K562 (cell line): ENCODE results near the gene BCAR3. TPM values are rescaled to one million over a fixed set of nuclear protein-coding genes. Genes with fewer than 3 reads are reported as not detected.

Source experiments
- ATAC-seq: fragments of 200-7000 bp; cut with Tn5 transposase; 3 replicates; pipeline ENCODE4 v1.9.1; 2020; ENCODE audit warnings: moderate library complexity
- BruUV-seq: library from RNA; stranded (reverse); fragments of 400-500 nt; replicated peaks from 2 replicates; lab custom pipeline; 2021; lab: Mats Ljungman, UMichigan
- CTCF ChIA-PET: fragments of 300-600 bp; formaldehyde crosslinking; extraction: SDS; loops from one replicate; lab custom pipeline; 2021; ENCODE audit warnings: low intra/inter-chr PET ratio; lab: Yijun Ruan, JAX
- POLR2A ChIA-PET: fragments of 300-600, 350-650 bp; sonication (Branson Sonifier 250); formaldehyde crosslinking; extraction: SDS; loops from one replicate; lab custom pipeline; 2021; ENCODE audit warnings: antibody characterized with exemption, inconsistent platforms; lab: Yijun Ruan, JAX
- DNase-seq, 4 experiments: peaks; one replicate each; pipeline versions ENCODE4 v3.0.0 to v3.0.0-alpha.2; 2011 to 2018; ENCODE audit warnings: low spot score in 3 of 4, mixed read lengths in 3 of 4; ENCODE audit errors: extremely low read depth in 1 of 4
- FAIRE-seq: peaks from 2 replicates; lab custom pipeline; 2011; peaks lifted over from hg19 to GRCh38; lab: Jason Lieb, UNC
- H2AFZ ChIP-seq: 2 replicates; pipeline ENCODE4 v1.6.0; 2011; ENCODE audit warnings: low read depth, low read length, control low read depth, inconsistent platforms
- H3K27ac ChIP-seq: fragments of 200-600 bp; 3 replicates; pipeline ENCODE4 v1.8.0; 2011; ENCODE audit warnings: low read depth, mild to moderate bottlenecking, control low read depth, inconsistent platforms, low read length, moderate library complexity, mixed read lengths; ENCODE audit errors: extremely low read depth
- H3K27me3 ChIP-seq, 2 experiments: fragments of 300-600 bp in 1 of 2; 2 replicates in 1 of 2; 3 replicates in 1 of 2; pipeline versions ENCODE4 v1.6.0 to v1.8.0; 2011; ENCODE audit warnings: inconsistent platforms in 2 of 2, low read length in 2 of 2, mild to moderate bottlenecking in 1 of 2, mixed read lengths in 1 of 2, moderate library complexity in 1 of 2; ENCODE audit not compliant: control insufficient read depth in 2 of 2, insufficient read depth in 2 of 2
- H3K36me3 ChIP-seq: fragments of 300-600 bp; 3 replicates; pipeline ENCODE4 v1.8.0; 2011; ENCODE audit warnings: mild to moderate bottlenecking, low read length, inconsistent platforms; ENCODE audit not compliant: control insufficient read depth, insufficient read depth
- H3K4me1 ChIP-seq, 2 experiments: fragments of 200-600 bp in 1 of 2; replicated peaks in 1 of 2; 2 replicates in 1 of 2; 3 replicates in 1 of 2; pipeline versions ENCODE4 v1.5.1 to v1.8.0; 2011; ENCODE audit warnings: inconsistent platforms in 2 of 2, low read length in 2 of 2, mild to moderate bottlenecking in 1 of 2, mixed read lengths in 1 of 2, moderate library complexity in 1 of 2; ENCODE audit not compliant: control insufficient read depth in 2 of 2, insufficient read depth in 2 of 2
- H3K4me2 ChIP-seq: 2 replicates; pipeline ENCODE4 v1.6.1; 2011; ENCODE audit warnings: low read length, control low read depth, inconsistent platforms, mixed read lengths; ENCODE audit not compliant: insufficient read depth
- H3K4me3 ChIP-seq: fragments of 200-600 bp; sonication (generic), shearing (Covaris generic); 2 replicates; pipeline ENCODE4 v1.5.1; 2016; ENCODE audit warnings: control low read depth, inconsistent platforms
- H3K79me2 ChIP-seq: fragments of 200-600 bp; 3 replicates; pipeline ENCODE4 v1.8.0; 2011; ENCODE audit warnings: low read length, inconsistent platforms; ENCODE audit not compliant: control insufficient read depth, insufficient read depth
- H3K9ac ChIP-seq, 2 experiments: 2 replicates each; pipeline versions ENCODE4 v1.6.0 to v1.6.1; 2011; ENCODE audit warnings: low read depth in 2 of 2, low read length in 2 of 2, control low read depth in 1 of 2, inconsistent platforms in 1 of 2, mild to moderate bottlenecking in 1 of 2, mixed read lengths in 1 of 2; ENCODE audit not compliant: insufficient read depth in 1 of 2
- H3K9me1 ChIP-seq: one replicate; pipeline ENCODE4 v1.6.0; 2011; ENCODE audit warnings: inconsistent platforms, mild to moderate bottlenecking, low read length, moderate library complexity; ENCODE audit not compliant: control insufficient read depth, insufficient read depth
- H3K9me3 ChIP-seq: replicated peaks from 2 replicates; pipeline ENCODE4 v1.5.1; 2011; ENCODE audit warnings: low read depth, low read length, inconsistent platforms; ENCODE audit not compliant: control insufficient read depth, insufficient read depth
- H4K20me1 ChIP-seq: replicated peaks from 2 replicates; pipeline ENCODE4 v1.6.1; 2011; ENCODE audit warnings: low read length, inconsistent platforms, mixed read lengths; ENCODE audit not compliant: control insufficient read depth, insufficient read depth
- AFF1 ChIP-seq, 2 experiments: fragments of 450-650 bp; IDR thresholded peaks; 2 replicates each; pipeline ENCODE4 v1.6.1; 2018; ENCODE audit warnings: mild to moderate bottlenecking in 2 of 2, low read depth in 1 of 2; ENCODE audit not compliant: partially characterized antibody in 2 of 2
- CBFA2T2 ChIP-seq: fragments of 450-650 bp; conservative IDR thresholded peaks from 2 replicates; pipeline ENCODE4 v1.6.1; 2017; ENCODE audit warnings: mild to moderate bottlenecking
- EHMT2 ChIP-seq: fragments of 450-650 bp; IDR thresholded peaks from 2 replicates; pipeline ENCODE4 v1.6.1; 2018; ENCODE audit warnings: antibody characterized with exemption
- HNRNPUL1 ChIP-seq: fragments of 200-400 bp; formaldehyde crosslinking; IDR thresholded peaks from 2 replicates; pipeline ENCODE4 v1.6.1; 2017; ENCODE audit warnings: low read length
- MCM5 ChIP-seq: fragments of 450-650 bp; IDR thresholded peaks from 2 replicates; pipeline ENCODE4 v1.6.1; 2016; ENCODE audit warnings: low read depth
- POLR3G ChIP-seq: IDR thresholded peaks from 2 replicates; pipeline ENCODE4 v1.6.1; 2011; ENCODE audit not compliant: insufficient read length, insufficient replicate concordance; ENCODE audit errors: extremely low read depth
- RAD51 ChIP-seq: fragments of 450-650 bp; IDR thresholded peaks from 2 replicates; pipeline ENCODE4 v1.7.1; 2016; ENCODE audit warnings: low read depth, mild to moderate bottlenecking, borderline replicate concordance
- SIX5 ChIP-seq, 2 experiments: IDR thresholded peaks; 2 replicates each; pipeline ENCODE4 v1.6.1; 2011; ENCODE audit warnings: low read length in 2 of 2, borderline replicate concordance in 1 of 2, low read depth in 1 of 2, mild to moderate bottlenecking in 1 of 2, moderate library complexity in 1 of 2; ENCODE audit not compliant: insufficient read depth in 1 of 2
- TCF3 ChIP-seq: sonication (generic); formaldehyde crosslinking; IDR thresholded peaks from 2 replicates; pipeline ENCODE4 v1.4.0; 2020; ENCODE audit warnings: mild to moderate bottlenecking, missing genetic modification reagents
- ZBTB26 ChIP-seq: fragments of 450-650 bp; formaldehyde crosslinking; IDR thresholded peaks from 2 replicates; pipeline ENCODE4 v1.4.0; 2022; ENCODE audit warnings: missing genetic modification characterization
- ZFP36 ChIP-seq: fragments of 150-350 bp; IDR thresholded peaks from 2 replicates; pipeline ENCODE4 v1.6.1; 2018; ENCODE audit warnings: low read length, low read depth; ENCODE audit not compliant: partially characterized antibody
- ZFP91 ChIP-seq: sonication (generic); formaldehyde crosslinking; IDR thresholded peaks from 2 replicates; pipeline ENCODE4 v1.8.0; 2022; ENCODE audit warnings: mild to moderate bottlenecking, missing genetic modification reagents
- ZNF717 ChIP-seq: fragments of 250-450 bp; sonication (Bioruptor Pico); IDR thresholded peaks from 2 replicates; pipeline ENCODE4 v1.5.0; 2021
- ZNF77 ChIP-seq: fragments of 250-450 bp; sonication (Bioruptor Pico); IDR thresholded peaks from 2 replicates; pipeline ENCODE4 v1.5.0; 2020
- WGBS: fragments of 100-300 bp; shearing (Covaris generic); methylation state at CpG from one replicate; pipeline ENCODE4 v1.1.6; 2016; ENCODE audit warnings: low coverage, mixed read lengths; ENCODE audit not compliant: insufficient coverage; ENCODE audit errors: missing lambda C conversion rate; 5-methylcytosine and 5-hydroxymethylcytosine counted together
- in situ Hi-C: fragments of 300-500 bp; cut with MboI; formaldehyde crosslinking; loops from 4 replicates; pipeline ENCODE4 v1.15.0; 2018; ENCODE audit warnings: inconsistent platforms, mixed read lengths
- intact Hi-C: fragments of 100-400 bp; cut with micrococcal nuclease; formaldehyde crosslinking; loops from 2 replicates; pipeline ENCODE4 v1.14.2; 2022
- polyA plus RNA-seq, 8 experiments: library from polyadenylated mRNA; depleted of rRNA in 4 of 8; stranded (reverse) in 5 of 8; unstranded in 3 of 8; fragments of >200 nt; fragmentation: Nextera tagmentation in 2 of 8; fragmentation: Illumina TruSeq in 1 of 8; extraction: Ambion mirVana in 2 of 8; extraction: Trizol in 1 of 8; gene quantifications; 2 replicates each; pipeline versions ENCODE4 v1.2.1 to v1.2.3, GENCODE V29; 2011 to 2014; ENCODE audit warnings: inconsistent platforms in 1 of 8, missing spikeins in 1 of 8
- total RNA-seq, 7 experiments: library from RNA; depleted of rRNA in 6 of 7; stranded (reverse); fragments of >200 nt in 6 of 7; fragmentation: Illumina TruSeq in 2 of 7; extraction: Trizol in 2 of 7; gene quantifications; 2 replicates each; pipeline versions ENCODE4 v1.2.1 to v1.2.3, GENCODE V29; 2011 to 2021; ENCODE audit warnings: low replicate concordance in 1 of 7

Gene BCAR3
- total and polyA plus RNA-seq, 9 of the 15 experiments (the other 6 are each of a cell fraction or from before 2014, with no cell fraction given): 1.8 to 6.3 (median 3.8) TPM

- Histone ChIP-seq H4K20me1 (no peaks in the 10 kb centered on the region; the same call in 1 of the 2 replicates), H3K27me3 (peaks cover 50 to 62% of the 10 kb centered on the region in 2 experiments), H3K4me1 (no peaks in the 10 kb centered on the region), H3K9me3 (no peaks in the 10 kb centered on the region), H3K9me1 (no peaks in the 10 kb centered on the region), H3K4me3 (no peak overlapping the region), H3K9ac (no peak overlapping the region), H3K79me2 (no peaks in the 10 kb centered on the region), H3K36me3 (no peaks in the 10 kb centered on the region), H3K27ac (no peak overlapping the region), H2AFZ (no peak overlapping the region), H3K4me2 (no peak overlapping the region)
- ATAC-seq (no peak), DNase-seq (no peak), FAIRE-seq (no peak)
- 0% methylated on average over 4 of the region's 4 CpGs for WGBS
- TF ChIP-seq SIX5 (IDR thresholded peaks at IDR 0.05; ENCODE audit: borderline replicate concordance in 1 of 2, insufficient read depth in 1 of 2, low read depth in 1 of 2, low read length in 2 of 2) (no peak), ZNF77 (CRISPR knock-in tag) (no peak), POLR3G (no peak), ZFP91 (CRISPR knock-in tag) (no peak), EHMT2 (no peak), MCM5 (no peak), HNRNPUL1 (no peak), CBFA2T2 (no peak), ZBTB26 (CRISPR knock-in tag) (no peak), ZNF717 (CRISPR knock-in tag) (no peak), RAD51 (no peak), ZFP36 (no peak), AFF1 (IDR thresholded peaks at IDR 0.05; ENCODE audit: low read depth in 1 of 2, partially characterized antibody in 2 of 2) (no peak), TCF3 (no peak)
- ChIA-PET POLR2A (no interaction called here), CTCF (no interaction called here)
- in situ Hi-C loops: no loop called here
- BruUV-seq: no TSS peak
- intact Hi-C loops: no loop called here
Measured at GRCh38 chr1:93603601-93604000, 78.0 kb downstream of the BCAR3 start.
